ENCODE measurements around the gene NFKB2.

NFKB2 gene

GRCh38 chr10:102424145-102424544 is 28.6 kb downstream of the NFKB2 start:
- Histone ChIP-seq H3K4me3 (replicated peaks; ENCODE audit: low read depth, low read length) (no peak overlapping the region), H3K27me3 (replicated peaks; ENCODE audit: control insufficient read depth, insufficient read depth, low read length) (no peaks in the 10 kb centered on the region), H3K36me3 (ENCODE audit: control insufficient read depth, insufficient read depth, low read length) (peaks cover 7% of the 10 kb centered on the region)
- no peak for DNase-seq (ENCODE audit: extremely low read depth, insufficient read length)
- no peak for TF ChIP-seq CTCF (IDR thresholded peaks at IDR 0.05; ENCODE audit: insufficient read depth, low read length, poor library complexity, severe bottlenecking)

GRCh38 chr10:102424916-102425315 is 29.4 kb downstream of the NFKB2 start:
- no peak for TF ChIP-seq CTCF (IDR thresholded peaks at IDR 0.05; ENCODE audit: insufficient read depth, low read length, poor library complexity, severe bottlenecking)
- Histone ChIP-seq H3K27me3 (replicated peaks; ENCODE audit: control insufficient read depth, insufficient read depth, low read length) (no peaks in the 10 kb centered on the region), H3K4me3 (replicated peaks; ENCODE audit: low read depth, low read length) (no peak overlapping the region), H3K36me3 (ENCODE audit: control insufficient read depth, insufficient read depth, low read length) (peaks cover 7% of the 10 kb centered on the region)
- no peak for DNase-seq (ENCODE audit: extremely low read depth, insufficient read length)

- H3K36me3 ChIP-seq (ENCODE audit: control insufficient read depth, insufficient read depth, low read length) = peaks cover 7% of the 10 kb centered on the region
- H3K27me3 ChIP-seq (replicated peaks; ENCODE audit: control insufficient read depth, insufficient read depth, low read length) = no peaks in the 10 kb centered on the region
- no peak overlapping the region for H3K4me3 ChIP-seq (replicated peaks; ENCODE audit: low read depth, low read length)
- TF ChIP-seq CTCF (IDR thresholded peaks at IDR 0.05; ENCODE audit: insufficient read depth, low read length, poor library complexity, severe bottlenecking) = no peak
- no peak for DNase-seq (ENCODE audit: extremely low read depth, insufficient read length)
These were observed 29.9 kb downstream of the NFKB2 start for GRCh38 chr10:102425444-102425843.

GRCh38 chr10:102426803-102427287 is 31.3 kb downstream of the NFKB2 start:
- DNase-seq (ENCODE audit: extremely low read depth, insufficient read length) = no peak
- H3K27me3 ChIP-seq (replicated peaks; ENCODE audit: control insufficient read depth, insufficient read depth, low read length) = no peaks in the 10 kb centered on the region
- H3K4me3 ChIP-seq (replicated peaks; ENCODE audit: low read depth, low read length) = no peak overlapping the region
- no peak for TF ChIP-seq CTCF (IDR thresholded peaks at IDR 0.05; ENCODE audit: insufficient read depth, low read length, poor library complexity, severe bottlenecking)
- peaks cover 7% of the 10 kb centered on the region for H3K36me3 ChIP-seq (ENCODE audit: control insufficient read depth, insufficient read depth, low read length)

- H3K36me3 ChIP-seq (ENCODE audit: control insufficient read depth, insufficient read depth, low read length) = peaks cover 3% of the 10 kb centered on the region; the same call in 1 of the 2 replicates
- no peak for DNase-seq (ENCODE audit: extremely low read depth, insufficient read length)
- no peaks in the 10 kb centered on the region for H3K27me3 ChIP-seq (replicated peaks; ENCODE audit: control insufficient read depth, insufficient read depth, low read length)
- no peak for TF ChIP-seq CTCF (IDR thresholded peaks at IDR 0.05; ENCODE audit: insufficient read depth, low read length, poor library complexity, severe bottlenecking)
- no peak overlapping the region for H3K4me3 ChIP-seq (replicated peaks; ENCODE audit: low read depth, low read length)
These were observed 34.0 kb downstream of the NFKB2 start for GRCh38 chr10:102429468-102429867.
